Measurements from ENCODE around the gene ARHGAP30. TPM values are rescaled to one million over a fixed set of nuclear protein-coding genes. Genes with fewer than 3 reads are reported as not detected.

Gene ARHGAP30, protein sequence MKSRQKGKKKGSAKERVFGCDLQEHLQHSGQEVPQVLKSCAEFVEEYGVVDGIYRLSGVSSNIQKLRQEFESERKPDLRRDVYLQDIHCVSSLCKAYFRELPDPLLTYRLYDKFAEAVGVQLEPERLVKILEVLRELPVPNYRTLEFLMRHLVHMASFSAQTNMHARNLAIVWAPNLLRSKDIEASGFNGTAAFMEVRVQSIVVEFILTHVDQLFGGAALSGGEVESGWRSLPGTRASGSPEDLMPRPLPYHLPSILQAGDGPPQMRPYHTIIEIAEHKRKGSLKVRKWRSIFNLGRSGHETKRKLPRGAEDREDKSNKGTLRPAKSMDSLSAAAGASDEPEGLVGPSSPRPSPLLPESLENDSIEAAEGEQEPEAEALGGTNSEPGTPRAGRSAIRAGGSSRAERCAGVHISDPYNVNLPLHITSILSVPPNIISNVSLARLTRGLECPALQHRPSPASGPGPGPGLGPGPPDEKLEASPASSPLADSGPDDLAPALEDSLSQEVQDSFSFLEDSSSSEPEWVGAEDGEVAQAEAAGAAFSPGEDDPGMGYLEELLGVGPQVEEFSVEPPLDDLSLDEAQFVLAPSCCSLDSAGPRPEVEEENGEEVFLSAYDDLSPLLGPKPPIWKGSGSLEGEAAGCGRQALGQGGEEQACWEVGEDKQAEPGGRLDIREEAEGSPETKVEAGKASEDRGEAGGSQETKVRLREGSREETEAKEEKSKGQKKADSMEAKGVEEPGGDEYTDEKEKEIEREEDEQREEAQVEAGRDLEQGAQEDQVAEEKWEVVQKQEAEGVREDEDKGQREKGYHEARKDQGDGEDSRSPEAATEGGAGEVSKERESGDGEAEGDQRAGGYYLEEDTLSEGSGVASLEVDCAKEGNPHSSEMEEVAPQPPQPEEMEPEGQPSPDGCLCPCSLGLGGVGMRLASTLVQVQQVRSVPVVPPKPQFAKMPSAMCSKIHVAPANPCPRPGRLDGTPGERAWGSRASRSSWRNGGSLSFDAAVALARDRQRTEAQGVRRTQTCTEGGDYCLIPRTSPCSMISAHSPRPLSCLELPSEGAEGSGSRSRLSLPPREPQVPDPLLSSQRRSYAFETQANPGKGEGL
- total RNA-seq: 100 to 1,000 TPM; 304 to 324 TPM

DNA sequence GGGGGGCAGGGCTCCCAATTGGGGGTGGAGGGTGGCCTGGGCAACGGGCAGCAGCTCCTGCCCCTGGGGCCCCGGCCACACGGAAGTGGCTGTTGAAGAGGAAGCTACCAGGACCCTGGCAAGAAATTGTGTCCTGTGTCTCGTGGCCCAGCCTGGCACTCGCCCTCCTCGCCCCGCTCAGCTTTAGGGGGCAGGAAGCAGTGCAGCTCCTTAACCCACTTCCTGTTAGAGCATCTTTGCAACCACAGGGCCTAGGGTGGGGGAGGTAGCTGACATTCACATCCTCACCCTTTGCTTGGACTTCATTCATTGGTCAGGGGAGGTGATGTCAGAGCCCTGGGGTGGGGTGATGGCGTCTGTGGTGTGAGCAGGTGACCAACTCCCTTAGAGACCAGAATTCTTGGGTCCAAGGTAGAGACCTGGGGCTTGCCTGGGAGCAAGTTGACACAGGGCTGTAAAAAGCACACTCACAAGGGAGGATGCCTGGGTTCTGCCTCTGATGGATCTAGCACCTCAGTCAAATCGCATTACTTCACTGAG, at the start of gene ARHGAP30:
Gene ARHGAP30 (minus strand): TSS at position 161 of the 540 bp plus-strand sequence. CDS start 267 bp downstream, outside the sequence.

DNA sequence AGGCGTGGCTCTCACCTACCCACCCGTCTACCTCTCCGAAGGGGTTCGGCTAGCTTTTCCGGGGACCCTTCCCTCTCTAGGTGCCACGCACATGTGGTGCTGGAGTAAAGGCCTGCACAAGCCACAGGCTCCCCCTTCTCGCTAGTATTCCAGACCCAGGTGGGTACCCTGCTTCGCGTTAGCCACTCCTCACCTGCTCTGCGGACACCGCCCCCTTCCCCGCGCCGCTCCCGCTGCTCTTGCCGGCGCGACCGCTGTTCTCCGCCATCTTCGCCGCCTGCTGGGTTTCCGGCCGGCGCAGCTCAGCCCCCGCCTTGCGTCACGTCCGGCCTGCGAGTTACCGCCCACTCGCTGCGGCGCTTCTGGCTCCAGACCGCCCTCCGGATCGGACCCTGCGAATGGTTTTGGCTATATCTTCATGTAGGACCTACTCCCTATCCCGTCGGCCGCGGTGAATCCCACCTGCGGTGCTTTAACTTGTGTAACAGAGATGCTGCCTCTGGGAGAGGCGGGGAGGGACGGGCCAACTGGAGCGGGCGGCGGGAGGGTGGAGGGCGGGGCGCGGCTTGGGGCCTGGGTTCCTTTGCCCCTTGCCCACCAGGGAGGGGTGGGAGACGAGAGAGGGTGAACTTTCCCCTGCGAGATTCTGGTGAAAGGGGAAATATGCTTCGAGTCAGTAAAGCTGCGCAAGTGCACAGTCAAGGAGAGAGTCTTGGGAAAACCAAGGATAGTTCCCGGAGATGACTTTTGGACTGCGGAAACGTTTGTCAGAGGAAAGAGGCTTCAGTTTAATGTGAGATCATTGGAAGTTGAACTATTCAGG, 48.3 kb upstream of the ARHGAP30 start, which contains the start of the genes NIT1 and PFDN2:
Gene NIT1 (plus strand): TSS at position 347 of the 823 bp plus-strand sequence. CDS start 72 bp downstream, at position 419.
Gene PFDN2 (minus strand): TSS at position 279 of the 823 bp plus-strand sequence. CDS start 11 bp downstream, at position 268.

GRCh38 chr1:161098210-161099068, 28.7 kb upstream of the ARHGAP30 start, which contains the start of gene KLHDC9:
Gene KLHDC9, plus strand, starts transcription at chr1:161098361. Its CDS starts 175 bp downstream, at chr1:161098536.

GRCh38 chr1:161089251-161089924, 19.7 kb upstream of the ARHGAP30 start, which contains the start of gene NECTIN4:
Gene NECTIN4, minus strand, starts transcription at chr1:161089558. Its CDS starts 262 bp downstream, at chr1:161089296.

DNA sequence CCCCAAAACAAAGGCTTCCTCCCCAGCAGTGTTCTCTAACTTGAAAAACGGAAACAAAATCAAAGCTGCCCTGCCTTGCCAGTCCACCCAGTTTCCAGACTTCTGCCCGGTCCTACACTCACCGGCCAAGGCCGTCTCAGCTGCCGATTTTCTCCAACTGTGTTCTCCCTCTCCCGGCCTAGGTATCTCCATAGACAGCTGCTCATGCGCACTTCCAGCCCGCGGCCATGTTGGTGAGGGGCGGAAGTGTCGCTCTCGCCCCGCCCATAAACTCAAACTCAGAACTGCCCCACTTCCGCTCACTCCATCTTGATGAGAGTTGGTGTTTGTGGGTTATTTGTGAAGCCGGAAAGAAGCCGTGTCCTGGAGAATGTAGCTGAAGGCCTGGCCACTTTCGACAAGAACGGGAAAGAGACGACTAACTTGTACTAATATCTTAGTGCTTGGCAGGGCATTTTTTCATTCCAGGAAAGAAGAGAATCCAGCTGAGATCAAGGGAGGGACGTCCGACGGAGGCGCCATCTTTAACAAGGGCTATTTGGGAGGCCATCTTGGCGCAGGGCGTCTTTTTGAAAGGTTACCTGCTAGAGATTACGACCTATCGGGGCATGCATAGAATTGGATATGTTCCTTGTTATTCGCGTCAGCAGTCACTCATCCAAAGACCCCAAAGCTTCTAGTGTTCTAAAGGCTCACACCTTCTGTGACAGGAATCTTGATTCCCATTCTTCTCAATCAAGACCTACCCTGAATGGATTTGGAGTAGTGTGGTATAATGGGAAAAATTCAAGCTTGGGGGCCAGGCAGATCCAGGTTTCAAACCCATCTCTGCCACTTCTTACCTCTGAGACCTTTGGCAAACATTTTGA, 23.7 kb downstream of the ARHGAP30 start, which contains the start of gene USF1:
Gene USF1 (minus strand): TSS at position 242 of the 869 bp plus-strand sequence. CDS start 2,702 bp downstream, outside the sequence.

DNA sequence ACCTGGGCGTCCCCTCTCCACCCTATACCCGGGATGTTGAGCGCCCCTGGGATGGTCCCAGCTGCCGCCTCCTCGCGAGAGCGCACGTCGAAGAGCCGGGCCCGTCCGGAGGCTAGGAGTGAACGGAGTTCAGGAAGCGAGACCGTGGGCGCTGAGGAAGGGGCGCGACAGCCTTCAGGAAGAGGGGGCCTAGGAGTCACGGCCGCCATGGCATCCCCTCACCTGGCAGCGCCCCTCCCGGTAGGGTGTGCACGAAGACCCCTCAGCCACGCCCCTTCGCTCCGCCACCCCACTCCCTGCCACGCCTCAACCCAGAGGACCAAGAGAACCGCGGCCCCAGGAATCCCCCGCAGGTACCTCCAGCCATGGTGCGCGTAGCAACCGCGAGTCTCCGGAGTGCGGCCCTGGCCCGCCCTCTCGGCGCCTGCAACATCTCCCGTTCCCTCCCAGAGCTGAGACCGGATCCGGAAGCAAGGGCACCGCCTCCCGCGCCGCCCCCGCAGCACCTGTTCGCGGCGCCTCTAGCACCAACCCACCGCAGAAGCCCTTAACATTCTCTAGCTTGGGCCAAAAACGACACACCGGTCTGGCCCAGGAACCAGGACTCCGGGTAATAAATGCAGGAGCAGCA, 31.1 kb downstream of the ARHGAP30 start, which contains the start of gene TSTD1:
Gene TSTD1 (minus strand): TSS at position 442 of the 631 bp plus-strand sequence. CDS start 75 bp downstream, at position 367.

DNA sequence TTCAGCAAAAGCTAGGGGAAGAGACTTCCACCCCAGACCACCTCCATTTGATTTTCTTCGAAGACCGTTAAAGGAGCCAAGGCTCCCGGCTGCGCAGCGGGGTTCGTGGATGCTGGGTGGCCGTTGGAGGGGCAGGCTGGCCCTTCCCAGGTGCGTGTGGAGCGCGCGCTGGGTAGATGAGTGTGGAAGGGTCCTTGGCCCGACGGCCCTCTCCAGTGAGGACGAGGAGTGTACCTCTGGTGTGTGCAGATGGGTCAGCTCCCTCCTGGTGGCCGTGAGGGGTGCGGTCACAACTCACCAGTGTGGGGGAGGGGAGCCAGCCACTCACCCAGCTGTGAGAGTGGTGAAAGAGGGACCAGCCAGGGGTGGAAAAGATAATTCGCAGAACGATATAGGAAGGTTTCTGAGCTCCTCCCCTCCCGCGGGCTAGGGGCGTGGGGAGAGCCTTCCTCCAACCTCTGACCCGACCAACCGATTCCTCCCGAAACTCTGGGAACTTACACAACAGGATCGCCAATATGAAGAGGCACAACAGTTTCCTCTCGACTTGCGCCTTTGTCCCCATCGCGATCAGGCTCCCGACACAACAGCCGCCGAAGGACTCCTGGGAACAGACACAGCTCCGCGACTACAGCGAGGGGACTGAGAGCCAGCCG, 49.1 kb downstream of the ARHGAP30 start, which contains the start of gene F11R:
Gene F11R (minus strand): TSS at position 644 of the 656 bp plus-strand sequence. CDS start 79 bp downstream, at position 565.

Other genes with a start within 250 kb of the ARHGAP30 start
- gene CD244, start 207.0 kb downstream of the ARHGAP30 start, total RNA-seq: under 1 TPM; 0.40 to 0.55 TPM
- gene ITLN1, start 184.7 kb downstream of the ARHGAP30 start, total RNA-seq: not detected
- not detected for gene ITLN2, start 115.1 kb downstream of the ARHGAP30 start, total RNA-seq
- gene F11R, start 48.7 kb downstream of the ARHGAP30 start, total RNA-seq: 10 to 100 TPM; 16.2 to 20.7 TPM
- gene TSTD1, start 30.9 kb downstream of the ARHGAP30 start, total RNA-seq: 10 to 100 TPM; 60.7 to 63.0 TPM
- gene USF1, start 23.9 kb downstream of the ARHGAP30 start, total RNA-seq: 10 to 100 TPM; 62.5 to 63.9 TPM
- not detected for gene NECTIN4, start 19.7 kb upstream of the ARHGAP30 start, total RNA-seq
- gene KLHDC9, start 28.5 kb upstream of the ARHGAP30 start, total RNA-seq: under 1 TPM; 0.58 to 0.63 TPM
- gene PFDN2, start 48.1 kb upstream of the ARHGAP30 start, total RNA-seq: 10 to 100 TPM; 47.2 to 48.3 TPM
- 10 to 100 TPM; 38.3 to 39.0 TPM for gene NIT1, start 48.2 kb upstream of the ARHGAP30 start, total RNA-seq
- gene DEDD, start 62.8 kb upstream of the ARHGAP30 start, total RNA-seq: 10 to 100 TPM; 30.2 to 35.5 TPM
- 100 to 1,000 TPM; 123 to 125 TPM for gene UFC1, start 84.1 kb upstream of the ARHGAP30 start, total RNA-seq
- gene USP21, start 89.6 kb upstream of the ARHGAP30 start, total RNA-seq: 10 to 100 TPM; 31.2 to 35.6 TPM
- gene PPOX, start 96.5 kb upstream of the ARHGAP30 start, total RNA-seq: 10 to 100 TPM; 35.8 to 39.2 TPM
- gene B4GALT3, start 107.6 kb upstream of the ARHGAP30 start, total RNA-seq: 10 to 100 TPM; 43.6 to 52.2 TPM
- 1 to 10 TPM; 1.8 to 1.9 TPM for gene ADAMTS4, start 129.2 kb upstream of the ARHGAP30 start, total RNA-seq
- 10 to 100 TPM; 82.5 to 90.4 TPM for gene NDUFS2, start 132.5 kb upstream of the ARHGAP30 start, total RNA-seq
- 1 to 10 TPM; 2.7 to 2.9 TPM for gene FCER1G, start 145.4 kb upstream of the ARHGAP30 start, total RNA-seq
- not detected for gene APOA2, start 153.7 kb upstream of the ARHGAP30 start, total RNA-seq
- gene TOMM40L, start 156.2 kb upstream of the ARHGAP30 start, total RNA-seq: 10 to 100 TPM; 19.6 to 20.4 TPM
- gene NR1I3, start 168.3 kb upstream of the ARHGAP30 start, total RNA-seq: not detected
- under 1 TPM; 0.26 to 0.71 TPM for gene PCP4L1, start 188.9 kb upstream of the ARHGAP30 start, total RNA-seq
- gene MPZ, start 240.1 kb upstream of the ARHGAP30 start, total RNA-seq: 1 to 10 TPM; 4.8 to 6.1 TPM
- gene SDHC, start 244.5 kb upstream of the ARHGAP30 start, total RNA-seq: 100 to 1,000 TPM; 148 to 153 TPM